GM19035 (cell line): ENCODE data around the gene CPEB2.

Source experiments
- ATAC-seq: cut with Tn5 transposase; IDR thresholded peaks from one replicate; pipeline ENCODE4 v1.9.1; 2021; ENCODE audit not compliant: unreplicated experiment

Gene CPEB2

DNA sequence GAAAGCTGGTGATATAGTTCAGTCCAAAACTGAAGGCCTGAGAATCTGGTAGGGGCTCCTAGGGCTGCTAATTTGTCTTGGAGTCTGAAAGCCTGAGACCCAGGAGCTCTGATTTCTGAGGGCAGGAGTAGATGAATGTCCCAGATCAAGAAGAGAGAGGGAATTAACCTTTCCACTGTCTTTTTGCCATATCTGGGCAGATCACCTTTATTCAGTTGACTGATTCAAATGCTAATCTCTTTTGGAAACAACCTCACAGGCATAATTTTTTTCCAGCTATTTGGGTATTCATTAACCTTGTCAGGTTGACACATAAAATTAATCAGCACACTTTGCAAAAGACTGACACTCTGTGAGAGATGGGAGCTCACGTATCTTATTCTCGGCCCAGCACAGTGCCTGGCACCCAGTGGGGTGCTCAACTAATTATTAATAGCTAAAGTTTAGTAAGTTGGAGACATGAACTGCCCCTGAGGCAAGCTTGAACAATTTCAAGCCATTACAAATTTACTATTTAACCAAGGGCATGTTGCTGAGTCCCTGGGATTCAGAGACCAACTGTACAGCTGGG lies 114.3 kb downstream of the CPEB2 start:
- ATAC-seq = no peak

DNA sequence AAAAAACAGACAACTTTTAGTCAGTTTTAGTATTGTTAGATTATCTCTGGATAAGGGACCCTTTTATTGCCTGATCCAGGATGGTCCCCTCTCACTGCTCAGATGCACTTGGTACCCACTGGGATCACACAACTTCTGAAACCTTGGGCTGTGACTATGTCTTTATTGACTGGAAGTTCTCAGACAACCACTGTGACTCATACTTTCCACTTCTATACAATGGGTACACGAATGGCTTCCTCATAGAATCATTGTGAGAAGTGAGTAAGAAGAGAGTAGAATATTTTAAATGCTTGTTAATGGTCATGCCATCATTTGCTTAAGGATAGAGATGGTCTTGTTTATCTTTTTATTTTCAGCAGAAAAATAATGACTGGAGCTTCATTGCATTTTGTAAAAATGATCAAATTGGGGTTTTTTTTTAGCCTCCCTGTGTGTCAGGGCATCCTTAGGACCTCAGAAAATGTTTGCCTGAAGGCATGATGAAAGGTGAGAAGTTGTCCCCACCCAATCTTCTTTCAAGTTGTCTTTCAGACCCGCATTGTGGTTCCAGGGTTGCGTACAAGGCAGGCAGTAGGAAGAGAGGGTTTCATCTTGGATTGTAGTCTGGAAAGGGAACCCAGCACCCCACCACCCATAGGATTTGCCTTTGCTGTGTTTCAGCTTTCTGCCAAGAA lies 115.1 kb downstream of the CPEB2 start:
- no peak for ATAC-seq

DNA sequence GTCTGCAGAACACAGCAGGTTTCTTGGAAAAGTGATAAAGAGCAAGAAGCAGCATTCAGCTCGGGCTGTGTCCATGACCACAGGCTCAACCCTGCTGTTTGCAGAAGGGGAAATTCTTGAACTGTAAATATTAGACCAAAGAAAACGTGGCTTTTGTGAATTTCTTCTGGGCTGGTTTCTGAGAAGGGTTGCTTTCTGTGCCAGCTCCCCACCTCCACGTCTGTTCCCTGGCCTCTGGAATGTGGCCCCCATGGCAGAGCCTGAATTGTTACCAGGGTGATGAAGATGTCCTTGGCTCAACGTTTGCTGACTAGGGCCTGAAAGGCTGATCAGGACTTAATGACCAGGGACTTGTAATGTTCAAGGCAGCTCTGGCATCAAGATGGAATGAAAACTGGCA lies 116.0 kb downstream of the CPEB2 start:
- no peak for ATAC-seq
